Bone marrow (tissue), 2 donors: ENCODE measurements around the gene CLIC3.
A peak's percentile ranks its signal among the peaks of the same experiment; 100 is the strongest.

ENCODE experiments used
- DNase-seq, 2 donors: peaks; one replicate each; lab custom pipeline; 2025; lab: John Stamatoyannopoulos, UW

Gene CLIC3

DNA sequence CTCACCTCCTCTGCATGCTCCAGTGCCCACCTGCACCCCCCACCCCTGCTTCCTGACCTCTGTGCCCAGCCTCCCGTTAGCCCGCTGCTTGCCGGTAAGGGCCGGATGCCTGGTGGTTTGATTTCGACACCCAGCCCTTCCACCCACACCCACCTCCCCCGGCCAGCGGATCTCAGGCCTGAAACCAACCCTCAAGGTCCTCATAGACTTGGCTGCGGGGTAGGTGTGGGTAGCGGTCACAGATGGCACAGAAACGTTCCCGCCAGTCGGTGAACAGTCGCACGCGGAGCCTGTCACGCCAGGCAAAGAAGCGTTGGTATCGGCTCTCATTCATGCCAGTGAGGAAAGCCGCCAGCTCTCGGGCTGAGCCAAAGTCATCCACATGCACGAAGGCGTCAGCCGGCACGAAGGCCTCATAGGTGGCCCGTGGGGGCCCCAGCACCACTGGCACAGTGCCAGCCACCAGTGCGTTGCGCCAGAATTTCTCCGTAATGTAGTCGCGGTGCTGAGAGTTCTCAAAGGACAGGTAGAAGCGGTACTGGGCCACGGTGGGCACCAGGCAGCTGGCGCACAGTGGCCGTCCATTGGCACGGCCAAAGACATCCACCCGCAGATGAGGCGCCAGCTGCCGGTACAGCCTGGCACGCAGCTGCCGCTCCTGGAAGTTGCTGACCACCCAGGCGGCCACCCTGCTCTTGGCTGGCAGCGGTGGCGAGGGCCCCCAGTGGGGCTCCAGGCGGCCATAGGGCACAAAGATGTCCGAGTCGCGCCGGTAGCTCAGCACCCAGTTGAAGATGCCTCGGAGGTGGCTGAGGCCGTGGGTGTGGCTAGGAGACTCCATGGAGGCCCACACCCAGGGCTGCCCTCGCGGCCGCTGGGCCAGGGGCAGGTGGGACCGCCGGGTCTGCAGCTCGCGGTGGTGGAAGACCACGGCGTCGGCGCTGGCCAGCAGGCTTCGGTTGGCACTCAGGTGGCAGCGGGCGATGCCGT lies 34.5 kb upstream of the CLIC3 start:
- peak; percentile 38 for DNase-seq

DNA sequence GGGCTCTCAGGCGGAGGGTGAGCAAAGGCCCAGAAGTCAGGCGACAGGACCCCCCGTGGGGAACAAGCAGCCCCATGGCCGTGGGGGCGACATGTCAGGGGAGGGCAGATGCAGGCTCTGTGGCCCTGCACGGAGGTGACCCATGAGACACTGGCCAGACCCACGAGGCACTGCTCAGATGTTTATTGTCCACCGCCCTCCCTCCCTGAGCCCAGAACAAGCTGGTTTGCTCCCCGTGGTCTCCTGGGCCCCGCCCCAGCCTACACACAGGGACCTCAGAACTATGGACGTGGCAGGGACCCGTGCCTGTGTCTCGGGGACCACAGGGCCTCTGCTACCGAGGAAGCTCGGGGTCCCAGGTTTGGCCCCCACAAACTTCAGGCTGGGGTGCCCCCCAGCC lies 33.6 kb upstream of the CLIC3 start:
- DNase-seq, result no peak

DNA sequence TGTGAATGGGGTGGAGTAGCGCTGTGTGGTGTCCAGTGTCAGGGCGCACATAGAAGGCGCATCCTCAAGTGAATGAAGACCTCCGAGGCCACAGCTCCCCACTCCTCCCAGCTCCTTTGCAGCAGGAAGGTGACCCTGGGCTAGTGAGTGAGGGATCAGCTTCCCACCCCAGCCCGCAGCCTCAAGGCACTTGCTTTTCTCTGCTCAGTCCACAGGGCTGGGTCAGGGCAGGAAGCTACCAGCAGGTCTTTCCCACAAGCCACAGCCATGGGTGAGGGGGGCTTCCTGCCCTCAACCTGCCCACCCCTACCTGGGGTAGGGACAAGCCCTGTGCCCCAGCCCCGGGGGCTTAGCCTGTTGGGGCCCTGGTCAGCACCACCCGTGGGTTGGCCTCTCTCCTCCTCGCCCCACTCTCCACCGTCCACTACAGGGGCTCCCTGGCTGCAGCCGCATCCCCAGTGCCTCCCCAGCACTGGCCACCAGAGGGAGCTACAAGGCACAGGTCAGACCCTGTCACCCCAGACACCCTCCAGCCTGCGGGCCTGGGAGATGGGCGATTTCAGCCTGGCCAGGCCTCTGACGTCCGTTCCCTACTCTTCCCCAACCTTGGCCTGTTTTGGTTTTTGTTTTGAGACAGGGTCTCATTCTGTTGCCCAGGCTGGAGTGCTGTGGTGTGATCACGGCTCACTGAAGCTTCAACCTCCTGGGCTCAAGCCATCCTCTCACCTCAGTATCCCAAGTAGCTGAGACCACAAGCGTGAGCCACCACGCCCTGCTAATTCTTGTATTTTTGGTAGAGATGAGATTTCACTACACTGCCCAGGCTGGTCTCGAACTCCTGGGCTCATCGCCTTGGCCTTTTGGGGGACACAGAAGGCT lies 32.9 kb upstream of the CLIC3 start:
- peak; percentile 51 to 72 for DNase-seq

- peak; percentile 22 to 44 for DNase-seq
Measured at GRCh38 chr9:137028263-137029057, 32.1 kb upstream of the CLIC3 start.

- no peak for DNase-seq
Measured at GRCh38 chr9:137027369-137028262, 31.2 kb upstream of the CLIC3 start, which contains the start of gene ABCA2. ABCA2 (minus strand) TSS chr9:137028237; CDS start chr9:137028140, 97 bp downstream.

GRCh38 chr9:137026828-137027227 lies 30.5 kb upstream of the CLIC3 start:
- DNase-seq, result no peak

GRCh38 chr9:137026384-137026783 lies 30.0 kb upstream of the CLIC3 start:
- no peak for DNase-seq

- DNase-seq, result no peak
Measured at GRCh38 chr9:137025517-137025966, 29.2 kb upstream of the CLIC3 start.

DNA sequence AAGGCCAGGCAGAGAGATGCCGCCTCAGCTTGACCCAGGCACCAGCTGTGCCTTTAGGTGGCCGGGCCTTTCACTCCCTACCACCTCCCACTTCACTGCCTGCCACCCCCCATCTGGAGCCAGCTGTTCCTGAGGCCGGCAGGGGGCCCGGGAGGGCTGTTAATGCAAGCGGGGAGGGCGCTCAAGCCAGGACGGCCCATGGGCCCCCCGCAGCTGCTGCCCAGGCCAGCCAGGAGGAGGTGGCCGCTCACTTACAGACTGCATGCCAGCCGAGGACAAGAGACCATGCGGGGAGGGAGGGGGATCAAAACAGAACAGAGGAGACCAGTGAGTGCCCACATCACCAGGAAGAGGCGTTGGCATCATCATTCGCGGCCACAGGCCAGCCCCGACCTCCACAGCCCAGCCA lies 27.2 kb upstream of the CLIC3 start:
- DNase-seq, result no peak

GRCh38 chr9:137023157-137023556 lies 26.8 kb upstream of the CLIC3 start:
- DNase-seq, result no peak

GRCh38 chr9:137022662-137023008 lies 26.3 kb upstream of the CLIC3 start:
- no peak for DNase-seq

DNA sequence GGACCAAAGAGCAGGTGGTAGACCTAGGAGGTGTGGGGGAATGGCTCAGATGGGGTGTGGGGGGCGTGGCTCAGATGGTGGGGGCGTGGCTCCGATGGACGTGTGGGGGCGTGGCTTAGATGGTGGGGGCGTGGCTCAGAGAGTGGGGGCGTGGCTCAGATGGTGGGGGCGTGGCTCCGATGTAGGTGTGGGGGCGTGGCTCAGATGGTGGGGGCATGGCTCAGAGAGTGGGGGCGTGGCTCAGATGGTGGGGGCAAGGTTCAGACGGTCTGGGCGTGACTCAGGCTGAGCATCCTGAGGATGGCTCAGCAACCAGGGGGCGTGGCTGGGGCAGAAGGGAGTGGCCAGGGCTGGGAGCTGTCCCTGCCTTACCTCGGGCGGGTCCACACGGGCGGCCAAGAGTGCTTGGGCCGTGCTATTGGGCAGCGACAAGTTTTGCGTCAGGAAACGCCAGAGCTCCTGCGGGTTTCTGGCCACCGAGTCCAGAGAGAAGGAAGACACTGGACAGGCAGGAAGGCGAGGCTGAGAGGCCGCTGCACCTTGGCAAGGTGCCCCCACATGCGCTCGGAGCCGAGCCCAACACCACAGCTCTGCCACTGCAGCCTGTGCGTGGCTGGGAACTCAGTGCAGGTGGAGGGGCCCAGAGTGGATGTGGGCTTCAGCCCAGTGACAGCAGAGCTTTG lies 25.8 kb upstream of the CLIC3 start:
- peak; percentile 38 to 53 for DNase-seq

DNA sequence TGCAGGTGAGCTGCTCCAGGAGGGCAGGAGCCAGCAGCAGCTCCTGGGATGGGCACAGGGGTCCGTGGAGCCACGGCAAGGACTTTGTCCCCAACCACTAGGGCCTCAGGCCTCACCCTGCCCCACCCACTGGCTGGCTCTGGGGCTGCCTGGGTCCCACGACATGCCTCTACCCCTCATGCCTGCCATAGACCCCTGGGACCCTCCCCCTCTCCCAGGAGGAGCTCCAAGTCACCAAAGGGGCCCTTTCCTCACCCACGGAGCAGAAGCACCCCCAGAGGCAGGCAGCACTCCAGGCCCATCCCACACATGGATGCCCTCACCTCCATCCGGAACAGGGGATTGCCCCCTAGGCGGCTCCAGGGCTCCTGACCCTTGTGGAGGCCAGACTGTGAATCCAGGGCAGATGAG lies 25.2 kb upstream of the CLIC3 start:
- no peak for DNase-seq

- no peak for DNase-seq
Measured at GRCh38 chr9:137020771-137021567, 24.6 kb upstream of the CLIC3 start.

DNA sequence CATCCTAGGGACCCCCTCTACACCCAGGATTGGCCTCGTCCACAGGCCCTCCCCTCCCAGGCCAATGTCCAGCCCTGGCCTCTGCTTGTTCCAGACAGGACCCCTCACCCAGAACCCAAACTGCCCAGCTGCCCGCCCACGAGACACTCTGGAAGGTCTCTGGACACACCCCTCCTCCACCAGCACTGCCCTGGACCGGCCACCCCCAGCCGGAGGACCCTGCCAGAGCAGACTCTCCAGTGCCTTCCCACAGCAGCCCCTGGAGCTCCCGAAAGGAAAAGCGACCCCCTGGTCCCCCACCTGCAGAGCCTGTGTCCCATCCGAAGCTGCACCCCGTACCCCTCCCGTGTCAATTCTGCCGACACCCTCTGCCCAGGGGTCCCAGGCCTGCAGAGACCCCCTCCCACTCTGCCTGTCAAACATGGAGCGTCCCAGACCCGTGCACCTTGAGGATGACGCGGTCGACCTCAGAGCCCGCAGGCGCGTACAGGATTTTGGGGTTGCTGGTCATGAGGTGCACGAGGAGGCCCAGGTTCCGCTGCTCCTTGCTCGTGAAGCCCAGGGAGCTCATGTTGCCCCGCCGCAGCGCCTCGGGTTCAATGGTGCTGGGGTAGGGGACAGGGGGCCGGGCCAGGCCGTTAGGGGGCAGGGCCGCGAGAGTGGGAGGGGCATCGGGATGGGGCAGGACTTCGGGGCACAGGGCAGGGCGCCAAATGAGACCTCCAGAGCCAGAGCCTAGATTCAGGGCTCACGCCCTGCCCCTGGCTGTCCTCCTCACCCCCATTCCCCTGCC lies 23.7 kb upstream of the CLIC3 start:
- DNase-seq, result no peak

- DNase-seq, result no peak
Measured at GRCh38 chr9:137018761-137019559, 22.6 kb upstream of the CLIC3 start.

GRCh38 chr9:137017791-137018497 lies 21.6 kb upstream of the CLIC3 start:
- DNase-seq, result no peak
